HCT116 (cell line): ENCODE measurements around the gene NHLRC4. TPM values are rescaled to one million over a fixed set of nuclear protein-coding genes. Genes with fewer than 3 reads are reported as not detected.

Experiments
- ATAC-seq: fragments of 200-7000 bp; cut with Tn5 transposase; 2 replicates; pipeline ENCODE4 v1.9.1; 2020; ENCODE audit warnings: mild to moderate bottlenecking, moderate library complexity
- BruUV-seq: library from RNA; stranded (reverse); fragments of 400-500 nt; replicated peaks from 2 replicates; lab custom pipeline; 2021; lab: Mats Ljungman, UMichigan
- CTCF ChIA-PET: fragments of 300-600 bp; sonication (Branson Sonifier 250); formaldehyde crosslinking; loops from one replicate; lab custom pipeline; 2021; ENCODE audit warnings: antibody characterized with exemption; lab: Charles Lee
- POLR2A ChIA-PET: fragments of 300-600, 350-600 bp; sonication (Branson Sonifier 250); formaldehyde crosslinking; loops from one replicate; lab custom pipeline; 2021; ENCODE audit warnings: antibody characterized with exemption; lab: Charles Lee
- RAD21 ChIA-PET, 2 experiments: fragments of 300-600 bp; sonication (Branson Sonifier 250); formaldehyde crosslinking; loops; one replicate each; lab custom pipeline; 2023; ENCODE audit warnings: low total read pairs in 2 of 2; ENCODE audit not compliant: uncharacterized antibody in 2 of 2, unreplicated experiment in 2 of 2, low non-redundant PET in 1 of 2; lab: Charles Lee
- DNase-seq: peaks from one replicate; pipeline ENCODE4 v3.0.0-alpha.2; 2010; ENCODE audit warnings: low read depth, low spot score
- H2AFZ ChIP-seq: fragments of 200-600 bp; shearing (Covaris generic), sonication (generic); 2 replicates; pipeline ENCODE4 v1.6.1; 2017; ENCODE audit warnings: low read depth, mixed run types, mixed read lengths, antibody characterized with exemption, low read length; ENCODE audit not compliant: poor library complexity, severe bottlenecking
- H3K27ac ChIP-seq: 2 replicates; pipeline ENCODE4 v1.5.1; 2012; ENCODE audit warnings: low read depth, low read length
- H3K27me3 ChIP-seq: fragments of 200-600 bp; sonication (generic); 2 replicates; pipeline ENCODE4 v1.6.1; 2016; ENCODE audit warnings: mixed run types, low read length, mixed read lengths; ENCODE audit not compliant: insufficient read depth
- H3K36me3 ChIP-seq, 2 experiments: fragments of 200-500 bp in 1 of 2; fragments of 200-600 bp in 1 of 2; sonication (Bioruptor generic) in 1 of 2; sonication (generic) in 1 of 2; 2 replicates each; pipeline versions ENCODE4 v1.5.1 to v1.6.1; 2014 to 2016; ENCODE audit warnings: low read length in 2 of 2, inconsistent platforms in 1 of 2, mixed read lengths in 1 of 2, mixed run types in 1 of 2; ENCODE audit not compliant: insufficient read depth in 2 of 2, control insufficient read depth in 1 of 2
- H3K4me1 ChIP-seq, 2 experiments: fragments of 200-600 bp in 1 of 2; sonication (generic) in 1 of 2; 2 replicates each; pipeline versions ENCODE4 v1.5.1 to v1.6.1; 2012 to 2017; ENCODE audit warnings: low read length in 2 of 2, inconsistent platforms in 1 of 2, mild to moderate bottlenecking in 1 of 2, mixed read lengths in 1 of 2, mixed run types in 1 of 2, moderate library complexity in 1 of 2; ENCODE audit not compliant: insufficient read depth in 2 of 2, control insufficient read depth in 1 of 2
- H3K4me2 ChIP-seq: fragments of 200-600 bp; sonication (generic); 2 replicates; pipeline ENCODE4 v1.6.1; 2017; ENCODE audit warnings: mixed run types, low read length, mixed read lengths
- H3K4me3 ChIP-seq, 2 experiments: fragments of 200-600 bp in 1 of 2; sonication (generic) in 1 of 2; replicated peaks in 1 of 2; 2 replicates each; pipeline ENCODE4 v1.5.1; 2011 to 2016; ENCODE audit warnings: low read length in 2 of 2, control low read depth in 1 of 2, low read depth in 1 of 2, mild to moderate bottlenecking in 1 of 2, mixed read lengths in 1 of 2, mixed run types in 1 of 2
- H3K79me2 ChIP-seq: fragments of 200-600 bp; sonication (generic); 2 replicates; pipeline ENCODE4 v1.6.1; 2017; ENCODE audit warnings: mild to moderate bottlenecking, mixed run types, low read length, moderate library complexity, mixed read lengths; ENCODE audit not compliant: insufficient read depth
- H3K9ac ChIP-seq: fragments of 200-600 bp; sonication (generic); 2 replicates; pipeline ENCODE4 v1.6.1; 2016; ENCODE audit warnings: low read length, mixed read lengths
- H3K9me2 ChIP-seq: fragments of 200-600 bp; sonication (generic), shearing (Covaris generic); 2 replicates; pipeline ENCODE4 v1.6.1; 2017; ENCODE audit warnings: mixed run types, mild to moderate bottlenecking, moderate library complexity; ENCODE audit not compliant: insufficient read depth
- H3K9me3 ChIP-seq, 2 experiments: fragments of 200-500 bp in 1 of 2; fragments of 200-600 bp in 1 of 2; sonication (Bioruptor generic) in 1 of 2; sonication (generic) in 1 of 2; 2 replicates each; pipeline ENCODE4 v1.6.1; 2014 to 2017; ENCODE audit warnings: low read length in 2 of 2, mixed read lengths in 2 of 2, inconsistent platforms in 1 of 2, low read depth in 1 of 2, mild to moderate bottlenecking in 1 of 2, mixed run types in 1 of 2, moderate library complexity in 1 of 2; ENCODE audit not compliant: control insufficient read depth in 1 of 2, insufficient read depth in 1 of 2
- H4K20me1 ChIP-seq: fragments of 200-600 bp; sonication (generic), shearing (Covaris generic); 2 replicates; pipeline ENCODE4 v1.6.1; 2017; ENCODE audit warnings: mixed run types, mild to moderate bottlenecking, moderate library complexity; ENCODE audit not compliant: insufficient read depth
- CBX3 ChIP-seq: IDR thresholded peaks from 2 replicates; pipeline ENCODE4 v1.6.1; 2012; ENCODE audit warnings: low read depth
- FOSL1 ChIP-seq: IDR thresholded peaks from 2 replicates; pipeline ENCODE4 v1.6.1; 2012; ENCODE audit warnings: low read depth
- RAD21 ChIP-seq: IDR thresholded peaks from 2 replicates; pipeline ENCODE4 v1.6.1; 2012; ENCODE audit warnings: low read depth, mild to moderate bottlenecking
- SIN3A ChIP-seq: IDR thresholded peaks from 2 replicates; pipeline ENCODE4 v1.6.1; 2012; ENCODE audit warnings: low read depth
- TCF7L2 ChIP-seq: IDR thresholded peaks from 2 replicates; pipeline ENCODE4 v1.7.0; 2011; ENCODE audit warnings: borderline replicate concordance, inconsistent platforms; ENCODE audit not compliant: insufficient read depth, insufficient read length; ENCODE audit errors: extremely low read depth
- YY1 ChIP-seq: IDR thresholded peaks from 2 replicates; pipeline ENCODE4 v1.6.1; 2011; ENCODE audit warnings: low read length, low read depth, moderate library complexity, mild to moderate bottlenecking; ENCODE audit not compliant: insufficient replicate concordance; ENCODE audit errors: extremely low read depth
- ZFX ChIP-seq: fragments of 450-650 bp; IDR thresholded peaks from 2 replicates; pipeline ENCODE4 v1.6.1; 2017
- intact Hi-C: fragments of 100-400 bp; cut with micrococcal nuclease; formaldehyde crosslinking; loops from 2 replicates; pipeline ENCODE4 v1.10.0; 2022
- total RNA-seq: library from RNA; stranded (reverse); gene quantifications from one replicate; pipeline ENCODE4 v1.2.1, GENCODE V29; 2021; ENCODE audit not compliant: unreplicated experiment
- TF ChIP-seq, protein P1 (sequence below): IDR thresholded peaks from 2 replicates; pipeline ENCODE4 v1.6.1; 2012; ENCODE audit warnings: low read depth

The NHLRC4 gene
- total RNA-seq, 1 experiment from 2014 or later: 0.22 TPM

DNA sequence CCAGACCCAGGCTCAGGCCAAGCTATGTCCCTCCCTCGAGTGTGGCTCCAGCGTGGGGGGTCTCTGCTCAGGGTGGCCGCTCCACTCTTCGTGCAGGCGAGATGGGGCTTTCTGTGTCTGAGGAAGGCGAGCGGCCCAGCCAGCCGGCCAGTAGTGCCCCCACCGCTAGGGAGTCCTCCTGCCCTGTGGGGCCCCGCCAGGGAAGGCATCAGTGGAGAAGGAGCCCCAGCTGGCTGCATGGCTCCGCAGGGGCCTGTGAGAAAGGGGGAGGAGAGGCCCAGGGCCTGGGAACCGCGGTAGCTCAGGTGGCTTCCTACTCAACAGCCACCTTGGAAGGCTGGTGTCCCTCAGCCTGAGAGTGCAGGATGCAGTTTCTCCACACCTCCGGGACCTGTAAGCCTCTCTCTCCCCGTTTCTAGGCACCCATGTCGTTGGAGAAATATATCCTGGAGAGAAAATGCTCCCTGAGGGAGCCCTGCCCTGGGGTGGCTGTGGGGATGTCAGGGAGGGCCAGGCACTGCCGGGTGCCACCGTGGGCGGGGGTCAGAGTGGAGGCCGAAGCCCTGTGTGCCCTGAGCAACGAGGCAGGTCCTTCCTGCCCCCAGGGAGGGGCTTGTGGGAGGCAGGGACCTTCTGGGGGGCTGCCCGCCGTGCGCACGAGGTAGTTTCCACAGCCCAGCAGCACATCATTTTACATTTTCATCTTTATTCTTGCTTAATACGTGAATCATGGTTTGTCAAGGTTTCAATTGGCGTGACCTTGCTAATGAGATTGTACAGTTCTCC, 6.3 kb downstream of the NHLRC4 start:
- Histone ChIP-seq H3K27ac (no peak overlapping the region), H4K20me1 (no peaks in the 10 kb centered on the region), H2AFZ (no peak overlapping the region), H3K27me3 (no peaks in the 10 kb centered on the region), H3K4me1 (peaks cover 7 to 13% of the 10 kb centered on the region in 2 experiments), H3K4me3 (no peak overlapping the region), H3K9ac (no peak overlapping the region), H3K9me3 (no peaks in the 10 kb centered on the region), H3K9me2 (no peaks in the 10 kb centered on the region), H3K4me2 (no peak overlapping the region), H3K36me3 (no peaks in the 10 kb centered on the region), H3K79me2 (peaks cover 9% of the 10 kb centered on the region; the same call in 1 of the 2 replicates)
- no TSS peak for BruUV-seq
- DNase-seq (no peak), ATAC-seq (no peak)
- ChIA-PET CTCF (no interaction called here), RAD21 (no interaction called here), POLR2A (no interaction called here)
- no peak for TF ChIP-seq RAD21
- TF ChIP-seq, protein P1, sequence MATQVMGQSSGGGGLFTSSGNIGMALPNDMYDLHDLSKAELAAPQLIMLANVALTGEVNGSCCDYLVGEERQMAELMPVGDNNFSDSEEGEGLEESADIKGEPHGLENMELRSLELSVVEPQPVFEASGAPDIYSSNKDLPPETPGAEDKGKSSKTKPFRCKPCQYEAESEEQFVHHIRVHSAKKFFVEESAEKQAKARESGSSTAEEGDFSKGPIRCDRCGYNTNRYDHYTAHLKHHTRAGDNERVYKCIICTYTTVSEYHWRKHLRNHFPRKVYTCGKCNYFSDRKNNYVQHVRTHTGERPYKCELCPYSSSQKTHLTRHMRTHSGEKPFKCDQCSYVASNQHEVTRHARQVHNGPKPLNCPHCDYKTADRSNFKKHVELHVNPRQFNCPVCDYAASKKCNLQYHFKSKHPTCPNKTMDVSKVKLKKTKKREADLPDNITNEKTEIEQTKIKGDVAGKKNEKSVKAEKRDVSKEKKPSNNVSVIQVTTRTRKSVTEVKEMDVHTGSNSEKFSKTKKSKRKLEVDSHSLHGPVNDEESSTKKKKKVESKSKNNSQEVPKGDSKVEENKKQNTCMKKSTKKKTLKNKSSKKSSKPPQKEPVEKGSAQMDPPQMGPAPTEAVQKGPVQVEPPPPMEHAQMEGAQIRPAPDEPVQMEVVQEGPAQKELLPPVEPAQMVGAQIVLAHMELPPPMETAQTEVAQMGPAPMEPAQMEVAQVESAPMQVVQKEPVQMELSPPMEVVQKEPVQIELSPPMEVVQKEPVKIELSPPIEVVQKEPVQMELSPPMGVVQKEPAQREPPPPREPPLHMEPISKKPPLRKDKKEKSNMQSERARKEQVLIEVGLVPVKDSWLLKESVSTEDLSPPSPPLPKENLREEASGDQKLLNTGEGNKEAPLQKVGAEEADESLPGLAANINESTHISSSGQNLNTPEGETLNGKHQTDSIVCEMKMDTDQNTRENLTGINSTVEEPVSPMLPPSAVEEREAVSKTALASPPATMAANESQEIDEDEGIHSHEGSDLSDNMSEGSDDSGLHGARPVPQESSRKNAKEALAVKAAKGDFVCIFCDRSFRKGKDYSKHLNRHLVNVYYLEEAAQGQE: no peak
- no peak for TF ChIP-seq TCF7L2
- no peak for TF ChIP-seq SIN3A
- no peak for TF ChIP-seq FOSL1
- no peak for TF ChIP-seq ZFX
- no peak for TF ChIP-seq CBX3
- TF ChIP-seq YY1: no peak
- intact Hi-C loops: no loop called here
